Measurements from ENCODE around the gene TECTA.

The TECTA gene

DNA sequence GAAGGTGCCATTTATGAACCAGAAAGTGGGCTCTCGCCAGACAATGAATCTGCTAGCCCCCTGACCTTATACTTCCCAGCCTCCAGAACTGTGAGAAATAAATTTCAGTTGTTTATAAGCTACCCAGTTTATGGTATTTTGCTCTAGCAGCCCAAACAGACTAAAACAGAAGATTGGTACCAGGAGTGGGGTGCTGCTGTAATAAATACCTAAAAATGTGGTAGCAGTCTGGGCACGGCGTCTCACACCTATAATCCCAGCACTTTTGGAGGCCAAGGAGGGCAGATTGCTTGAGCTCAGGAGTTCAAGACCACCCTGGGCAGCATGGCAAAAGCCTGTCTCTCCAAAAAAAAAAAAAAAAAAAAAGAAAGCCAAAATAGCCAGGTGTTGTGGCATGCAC, 21.3 kb downstream of the TECTA start:
- H2AFZ ChIP-seq (ENCODE audit: low read depth, low read length) = no peak overlapping the region
- no peak overlapping the region for H3K4me3 ChIP-seq (ENCODE audit: low read length)
- H3K9me3 ChIP-seq (ENCODE audit: low read length) = peaks cover 1% of the 10 kb centered on the region
- H3K4me1 ChIP-seq (ENCODE audit: insufficient read depth, low read length) = peaks cover 3% of the 10 kb centered on the region
- H3K36me3 ChIP-seq (ENCODE audit: insufficient read depth, low read length) = no peaks in the 10 kb centered on the region
- no peaks in the 10 kb centered on the region for H3K27me3 ChIP-seq (ENCODE audit: insufficient read depth, low read length)

DNA sequence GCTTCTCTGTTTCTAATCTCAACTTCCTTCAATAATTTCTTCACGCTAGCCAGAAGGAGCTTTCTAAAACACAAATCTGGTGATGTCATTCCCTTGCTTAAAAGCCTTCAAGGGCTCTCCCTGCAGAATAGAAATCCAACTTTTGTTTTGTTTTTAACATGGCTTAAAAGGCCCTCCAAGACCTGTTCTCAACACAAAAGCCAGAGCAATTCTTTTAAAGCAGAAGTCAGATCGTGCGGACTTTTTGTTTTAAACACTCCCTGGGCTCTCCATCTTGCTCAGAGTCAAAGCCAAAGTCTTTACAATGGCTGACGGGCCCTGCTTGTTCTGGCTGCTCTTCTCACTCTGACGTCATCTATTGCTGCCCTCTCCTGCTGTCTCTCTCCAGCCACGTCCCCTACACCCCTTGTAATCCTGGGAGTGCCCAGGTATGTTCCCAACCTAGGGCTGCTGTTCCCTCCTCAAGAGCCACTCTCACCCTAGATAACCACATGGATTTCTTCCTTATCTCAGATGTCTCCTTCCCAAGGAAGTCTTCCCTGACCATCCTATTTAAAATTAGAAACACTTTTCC, 22.5 kb downstream of the TECTA start:
- Histone ChIP-seq H3K9me3 (ENCODE audit: low read length) (peaks cover 5% of the 10 kb centered on the region), H2AFZ (ENCODE audit: low read depth, low read length) (no peak overlapping the region), H3K4me1 (ENCODE audit: insufficient read depth, low read length) (peaks cover 3% of the 10 kb centered on the region), H3K27me3 (ENCODE audit: insufficient read depth, low read length) (no peaks in the 10 kb centered on the region), H3K4me3 (ENCODE audit: low read length) (no peak overlapping the region), H3K36me3 (ENCODE audit: insufficient read depth, low read length) (peaks cover 4% of the 10 kb centered on the region)

DNA sequence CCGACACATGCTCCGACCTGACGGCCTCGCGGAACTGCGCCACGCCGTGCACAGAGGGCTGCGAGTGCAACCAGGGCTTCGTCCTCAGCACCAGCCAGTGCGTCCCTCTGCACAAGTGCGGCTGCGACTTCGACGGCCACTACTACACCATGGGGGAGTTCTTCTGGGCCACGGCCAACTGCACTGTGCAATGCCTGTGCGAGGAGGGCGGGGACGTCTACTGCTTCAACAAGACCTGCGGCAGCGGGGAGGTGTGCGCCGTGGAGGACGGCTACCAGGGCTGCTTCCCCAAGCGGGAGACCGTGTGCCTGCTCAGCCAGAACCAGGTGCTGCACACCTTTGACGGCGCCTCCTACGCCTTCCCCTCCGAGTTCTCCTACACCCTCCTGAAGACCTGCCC, 26.8 kb downstream of the TECTA start:
- Histone ChIP-seq H3K4me3 (ENCODE audit: low read length) (no peak overlapping the region), H3K4me1 (ENCODE audit: insufficient read depth, low read length) (no peaks in the 10 kb centered on the region), H3K9me3 (ENCODE audit: low read length) (peaks cover 7% of the 10 kb centered on the region), H2AFZ (ENCODE audit: low read depth, low read length) (no peak overlapping the region), H3K36me3 (ENCODE audit: insufficient read depth, low read length) (peaks cover 4% of the 10 kb centered on the region), H3K27me3 (ENCODE audit: insufficient read depth, low read length) (no peaks in the 10 kb centered on the region)

DNA sequence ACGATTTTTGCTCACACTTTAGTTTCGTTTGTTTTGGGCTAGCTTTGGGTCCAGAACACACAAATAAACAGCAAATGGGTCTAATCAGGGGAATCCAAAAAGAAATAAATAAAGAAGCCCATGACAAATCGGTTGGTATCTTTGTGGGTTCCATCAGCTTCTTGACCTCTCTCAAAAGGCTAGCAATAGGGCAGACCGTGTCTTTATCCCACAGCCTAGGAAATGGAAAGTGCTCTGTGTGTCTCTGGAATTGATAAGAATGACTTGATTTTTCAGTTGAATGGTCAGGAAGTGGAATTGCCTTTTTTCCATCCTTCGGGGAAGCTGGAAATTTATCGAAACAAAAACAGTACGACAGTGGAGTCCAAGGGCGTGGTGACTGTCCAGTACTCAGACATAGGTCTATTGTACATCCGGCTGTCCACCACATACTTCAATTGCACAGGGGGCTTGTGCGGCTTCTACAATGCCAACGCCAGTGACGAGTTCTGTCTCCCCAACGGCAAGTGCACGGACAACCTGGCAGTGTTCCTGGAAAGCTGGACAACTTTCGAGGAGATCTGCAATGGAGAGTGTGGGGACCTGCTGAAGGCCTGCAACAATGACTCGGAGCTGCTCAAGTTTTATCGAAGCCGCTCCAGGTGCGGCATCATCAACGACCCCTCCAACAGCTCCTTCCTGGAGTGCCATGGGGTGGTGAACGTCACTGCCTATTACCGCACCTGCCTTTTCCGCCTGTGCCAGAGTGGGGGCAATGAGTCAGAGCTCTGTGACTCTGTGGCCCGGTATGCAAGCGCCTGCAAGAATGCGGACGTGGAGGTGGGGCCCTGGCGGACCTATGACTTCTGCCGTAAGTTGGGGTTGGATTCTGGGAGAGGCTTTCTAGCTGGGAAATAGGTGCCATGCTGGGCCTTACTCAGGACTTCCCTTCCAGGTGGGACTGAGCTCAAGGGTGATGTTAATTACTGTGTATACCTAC, 28.6 kb downstream of the TECTA start:
- peaks cover 4% of the 10 kb centered on the region for H3K36me3 ChIP-seq (ENCODE audit: insufficient read depth, low read length)
- no peaks in the 10 kb centered on the region for H3K4me1 ChIP-seq (ENCODE audit: insufficient read depth, low read length)
- H2AFZ ChIP-seq (ENCODE audit: low read depth, low read length) = no peak overlapping the region
- H3K27me3 ChIP-seq (ENCODE audit: insufficient read depth, low read length) = no peaks in the 10 kb centered on the region
- H3K9me3 ChIP-seq (ENCODE audit: low read length) = peaks cover 7% of the 10 kb centered on the region
- H3K4me3 ChIP-seq (ENCODE audit: low read length) = no peak overlapping the region

DNA sequence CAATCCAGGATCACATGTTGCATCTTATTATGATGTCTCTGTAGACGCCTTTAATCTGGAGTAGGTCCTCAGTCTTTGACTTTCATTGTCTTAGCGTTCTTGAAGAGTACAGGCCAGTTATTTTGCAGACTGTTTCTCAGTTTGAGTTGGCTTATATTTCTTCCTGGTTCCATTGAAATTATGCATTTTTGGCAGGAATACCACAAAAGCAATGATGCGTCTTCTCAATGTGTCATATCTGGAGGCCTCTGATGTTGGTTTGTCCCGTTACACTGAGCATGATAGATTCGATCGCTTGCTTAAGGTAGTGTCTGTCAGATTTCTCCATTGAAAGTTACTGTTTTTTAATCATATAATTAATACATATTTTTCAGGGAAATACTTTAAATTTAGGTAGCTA, 30.6 kb downstream of the TECTA start:
- Histone ChIP-seq H3K4me1 (ENCODE audit: insufficient read depth, low read length) (no peaks in the 10 kb centered on the region), H3K4me3 (ENCODE audit: low read length) (no peak overlapping the region), H3K36me3 (ENCODE audit: insufficient read depth, low read length) (peaks cover 4% of the 10 kb centered on the region), H3K9me3 (ENCODE audit: low read length) (peaks cover 7% of the 10 kb centered on the region), H2AFZ (ENCODE audit: low read depth, low read length) (no peak overlapping the region), H3K27me3 (ENCODE audit: insufficient read depth, low read length) (no peaks in the 10 kb centered on the region)

DNA sequence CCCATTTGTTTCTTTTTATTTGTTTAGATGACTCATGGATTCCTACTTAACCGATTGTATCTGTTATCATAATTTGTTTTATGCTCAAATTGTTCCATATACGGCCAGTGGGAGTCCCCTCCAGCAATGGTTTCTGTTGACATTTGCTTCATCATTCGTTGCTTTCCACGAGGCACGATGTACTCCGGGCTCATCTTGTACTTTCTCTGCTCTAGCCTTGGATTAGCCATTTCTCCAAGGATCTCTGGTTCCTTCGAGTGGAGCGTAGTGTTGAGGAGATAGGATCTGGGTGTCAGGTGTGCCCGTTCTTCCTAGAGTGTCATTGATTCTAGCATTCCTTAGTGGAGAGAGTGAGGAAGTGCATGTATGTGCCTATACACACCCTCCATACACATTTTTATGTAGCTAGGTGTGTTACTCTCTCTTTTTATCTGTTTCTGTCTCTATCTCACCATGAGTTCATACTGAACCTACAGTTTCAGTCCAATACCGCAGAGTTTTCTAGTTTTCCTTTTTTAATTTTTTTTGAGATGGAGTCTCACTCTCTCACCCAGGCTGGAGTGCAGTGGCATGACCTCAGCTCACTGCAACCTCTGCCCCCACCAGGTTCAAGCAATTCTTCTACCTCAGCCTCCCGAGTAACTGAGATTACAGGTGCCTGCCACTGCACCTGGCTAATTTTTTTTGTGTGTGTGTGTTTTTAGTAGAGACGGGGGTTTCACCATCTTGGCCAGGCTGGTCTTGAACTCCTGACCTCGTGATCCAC, 31.4 kb downstream of the TECTA start:
- peaks cover 4% of the 10 kb centered on the region for H3K36me3 ChIP-seq (ENCODE audit: insufficient read depth, low read length)
- H3K9me3 ChIP-seq (ENCODE audit: low read length) = peaks cover 7% of the 10 kb centered on the region
- H3K4me3 ChIP-seq (ENCODE audit: low read length) = no peak overlapping the region
- no peak overlapping the region for H2AFZ ChIP-seq (ENCODE audit: low read depth, low read length)
- H3K4me1 ChIP-seq (ENCODE audit: insufficient read depth, low read length) = no peaks in the 10 kb centered on the region
- H3K27me3 ChIP-seq (ENCODE audit: insufficient read depth, low read length) = no peaks in the 10 kb centered on the region

DNA sequence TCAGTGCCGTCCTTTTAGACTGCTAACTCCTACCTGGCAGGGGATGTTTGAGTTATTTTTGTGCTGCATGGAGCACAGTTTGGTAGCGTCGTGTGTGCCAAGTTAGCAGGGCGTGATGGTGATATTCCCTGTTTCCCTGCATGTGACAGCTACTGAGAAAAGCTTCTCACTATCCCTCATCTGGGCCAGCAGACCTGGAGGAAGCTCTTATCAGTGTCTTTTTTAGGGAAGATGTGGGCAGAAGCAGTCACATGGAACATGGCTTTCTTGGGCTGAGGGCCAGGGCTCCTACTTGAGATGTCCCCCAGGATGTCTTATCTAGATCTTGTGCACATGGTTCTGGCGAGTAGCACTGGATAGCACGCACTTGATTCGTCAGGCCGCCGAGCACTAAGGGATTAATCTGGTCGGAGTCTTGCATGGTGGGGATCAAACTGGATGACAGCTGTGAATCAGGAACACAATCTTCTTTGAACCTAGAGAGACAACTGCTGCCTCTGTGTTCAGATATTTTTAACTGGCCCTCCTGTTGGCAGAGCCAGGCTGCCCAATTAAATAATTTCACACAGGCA, 33.8 kb downstream of the TECTA start:
- Histone ChIP-seq H3K4me1 (ENCODE audit: insufficient read depth, low read length) (no peaks in the 10 kb centered on the region), H2AFZ (ENCODE audit: low read depth, low read length) (no peak overlapping the region), H3K36me3 (ENCODE audit: insufficient read depth, low read length) (peaks cover 5% of the 10 kb centered on the region), H3K27me3 (ENCODE audit: insufficient read depth, low read length) (no peaks in the 10 kb centered on the region), H3K4me3 (ENCODE audit: low read length) (no peak overlapping the region), H3K9me3 (ENCODE audit: low read length) (peaks cover 1% of the 10 kb centered on the region)

DNA sequence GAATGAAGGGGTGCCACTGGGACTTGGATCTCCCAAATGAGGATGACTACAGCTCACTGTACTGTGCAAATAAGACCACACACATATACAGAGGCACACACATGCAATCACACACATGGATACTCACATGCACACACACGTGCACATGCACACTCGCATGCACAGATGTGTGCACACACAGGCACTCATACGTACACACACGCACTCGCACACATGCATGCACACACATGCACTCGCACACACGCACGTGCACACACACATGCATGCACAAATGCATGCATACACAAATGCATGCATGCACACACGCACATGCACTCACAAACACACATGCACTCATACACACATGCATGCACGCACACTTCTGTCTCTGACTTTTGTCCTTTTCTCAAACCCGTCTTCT, 36.0 kb downstream of the TECTA start:
- H3K4me3 ChIP-seq (ENCODE audit: low read length) = no peak overlapping the region

DNA sequence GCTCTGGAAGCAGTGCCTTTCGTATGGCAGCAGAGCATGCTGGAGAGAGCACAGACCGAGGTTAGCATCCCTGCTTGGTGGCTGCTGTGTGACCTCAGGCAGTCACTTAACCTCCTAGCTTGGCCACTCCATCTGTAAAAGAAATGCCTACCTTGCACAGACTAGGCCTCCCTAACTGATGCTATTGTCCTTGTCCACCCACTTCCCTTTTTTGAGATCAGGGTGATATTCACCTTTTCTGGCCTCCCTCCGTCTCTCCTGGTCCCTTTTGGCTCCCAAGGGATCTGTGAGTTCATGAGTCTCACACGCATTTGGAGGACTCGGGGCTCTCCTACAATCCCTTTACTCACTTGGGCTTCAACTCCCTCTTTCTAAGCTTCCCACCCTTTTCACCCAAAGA, 37.2 kb downstream of the TECTA start:
- Histone ChIP-seq H3K9me3 (ENCODE audit: low read length) (no peaks in the 10 kb centered on the region), H2AFZ (ENCODE audit: low read depth, low read length) (no peak overlapping the region), H3K27me3 (ENCODE audit: insufficient read depth, low read length) (no peaks in the 10 kb centered on the region), H3K4me3 (ENCODE audit: low read length) (no peak overlapping the region), H3K4me1 (ENCODE audit: insufficient read depth, low read length) (no peaks in the 10 kb centered on the region), H3K36me3 (ENCODE audit: insufficient read depth, low read length) (peaks cover 5% of the 10 kb centered on the region)

More for the DNA sequence above, 36.0 kb downstream of the TECTA start:
- peaks cover 5% of the 10 kb centered on the region for H3K36me3 ChIP-seq (ENCODE audit: insufficient read depth, low read length)
- no peaks in the 10 kb centered on the region for H3K27me3 ChIP-seq (ENCODE audit: insufficient read depth, low read length)
- no peaks in the 10 kb centered on the region for H3K9me3 ChIP-seq (ENCODE audit: low read length)
- H2AFZ ChIP-seq (ENCODE audit: low read depth, low read length) = no peak overlapping the region
- no peaks in the 10 kb centered on the region for H3K4me1 ChIP-seq (ENCODE audit: insufficient read depth, low read length)

DNA sequence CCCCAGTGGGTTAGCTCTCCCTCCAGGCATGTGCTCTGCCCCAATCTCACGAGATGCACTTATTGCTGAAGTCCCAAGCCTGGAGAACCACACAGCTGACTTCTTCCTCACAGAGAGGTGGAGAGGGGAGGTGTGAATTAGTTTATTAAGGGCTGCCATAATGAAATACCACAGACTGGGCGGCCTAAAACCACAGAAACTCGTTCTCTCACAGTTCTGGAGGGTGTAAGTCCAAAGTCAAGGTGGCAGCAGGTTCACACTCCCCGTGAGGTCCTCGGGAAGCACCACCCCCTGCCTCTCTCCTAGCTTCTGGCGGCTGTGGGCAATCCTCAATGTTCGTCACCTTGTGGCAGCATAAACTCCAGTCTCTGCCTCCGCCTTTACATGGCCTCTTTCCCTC, 39.3 kb downstream of the TECTA start:
- Histone ChIP-seq H3K4me3 (ENCODE audit: low read length) (no peak overlapping the region), H3K9me3 (ENCODE audit: low read length) (no peaks in the 10 kb centered on the region), H3K36me3 (ENCODE audit: insufficient read depth, low read length) (peaks cover 5% of the 10 kb centered on the region), H3K27me3 (ENCODE audit: insufficient read depth, low read length) (no peaks in the 10 kb centered on the region), H3K4me1 (ENCODE audit: insufficient read depth, low read length) (no peaks in the 10 kb centered on the region), H2AFZ (ENCODE audit: low read depth, low read length) (no peak overlapping the region)

DNA sequence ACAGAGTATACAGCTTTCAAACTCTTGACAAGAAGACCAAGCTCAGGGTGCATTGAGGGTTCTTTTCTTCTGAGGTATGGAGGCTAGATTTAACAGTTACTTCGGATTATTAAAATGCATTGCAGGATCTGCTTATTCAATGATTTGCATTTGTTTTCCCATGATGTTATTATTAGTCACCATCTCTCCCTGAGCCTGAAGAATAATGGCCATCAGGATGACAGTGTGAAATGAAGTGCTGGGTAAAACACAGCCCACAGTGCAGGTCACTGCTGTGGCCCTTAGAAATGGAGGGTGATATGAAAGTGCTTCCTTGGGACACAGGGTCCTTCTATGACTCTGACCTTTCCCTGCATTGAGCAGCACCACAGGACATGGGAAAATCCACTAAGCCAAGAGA, 40.0 kb downstream of the TECTA start:
- Histone ChIP-seq H2AFZ (ENCODE audit: low read depth, low read length) (no peak overlapping the region), H3K4me1 (ENCODE audit: insufficient read depth, low read length) (no peaks in the 10 kb centered on the region), H3K9me3 (ENCODE audit: low read length) (no peaks in the 10 kb centered on the region), H3K27me3 (ENCODE audit: insufficient read depth, low read length) (no peaks in the 10 kb centered on the region), H3K4me3 (ENCODE audit: low read length) (no peak overlapping the region), H3K36me3 (ENCODE audit: insufficient read depth, low read length) (peaks cover 6% of the 10 kb centered on the region)

DNA sequence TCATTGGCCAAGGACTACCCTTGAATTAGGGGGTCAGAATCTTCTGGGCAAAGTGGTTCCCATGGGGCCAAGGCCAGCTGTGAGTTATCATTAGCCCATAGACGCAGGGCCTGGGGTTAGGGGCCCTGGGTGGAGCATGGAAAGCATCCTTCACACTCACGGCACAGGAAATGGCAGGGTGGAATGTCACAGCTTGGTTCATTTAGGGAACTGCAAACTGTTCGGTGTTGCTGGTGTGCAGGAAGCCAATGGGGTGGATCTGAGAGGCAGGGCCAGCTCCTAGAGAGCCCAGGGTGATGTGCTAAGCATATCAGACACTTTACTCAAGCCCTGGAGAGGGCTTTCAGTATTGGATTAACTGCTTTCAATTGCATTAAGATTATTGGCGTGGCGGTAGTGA, 42.9 kb downstream of the TECTA start:
- Histone ChIP-seq H3K36me3 (ENCODE audit: insufficient read depth, low read length) (peaks cover 4% of the 10 kb centered on the region), H2AFZ (ENCODE audit: low read depth, low read length) (no peak overlapping the region), H3K9me3 (ENCODE audit: low read length) (peaks cover 1% of the 10 kb centered on the region)

DNA sequence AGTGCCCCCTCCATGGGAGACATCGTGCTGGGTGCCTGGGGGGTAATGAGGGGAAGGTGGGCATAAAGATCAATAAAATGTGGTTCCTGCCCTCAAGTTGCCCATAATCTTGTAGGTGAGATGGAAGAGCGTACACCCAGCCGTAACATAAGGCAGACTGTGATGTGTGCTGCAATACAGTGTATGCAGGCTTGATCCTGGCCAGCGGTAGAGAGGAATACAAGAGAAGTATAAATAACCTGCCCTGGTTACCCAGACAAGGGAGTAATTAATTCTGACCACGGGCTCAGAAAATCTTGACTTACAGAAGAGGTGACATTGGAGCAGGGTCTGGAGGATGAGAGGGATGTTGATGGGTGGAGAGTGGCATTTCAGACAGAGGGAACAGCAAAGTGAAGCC, 43.7 kb downstream of the TECTA start:
- Histone ChIP-seq H3K27me3 (ENCODE audit: insufficient read depth, low read length) (no peaks in the 10 kb centered on the region), H2AFZ (ENCODE audit: low read depth, low read length) (no peak overlapping the region), H3K36me3 (ENCODE audit: insufficient read depth, low read length) (peaks cover 4% of the 10 kb centered on the region), H3K4me3 (ENCODE audit: low read length) (no peak overlapping the region), H3K4me1 (ENCODE audit: insufficient read depth, low read length) (no peaks in the 10 kb centered on the region), H3K9me3 (ENCODE audit: low read length) (peaks cover 1% of the 10 kb centered on the region)

More for the DNA sequence above, 42.9 kb downstream of the TECTA start:
- Histone ChIP-seq H3K4me1 (ENCODE audit: insufficient read depth, low read length) (no peaks in the 10 kb centered on the region), H3K4me3 (ENCODE audit: low read length) (no peak overlapping the region), H3K27me3 (ENCODE audit: insufficient read depth, low read length) (no peaks in the 10 kb centered on the region)

Measured in neuron (in vitro differentiated cells).